AG09309 (cell line): ENCODE results near the gene FGD6.
"Not testable (repeated sequence)": the region's sequence is repeated elsewhere in the genome, so short reads cannot be mapped to it uniquely, and the experiment has no call there.

Experiments
- DNase-seq: peaks from one replicate; pipeline ENCODE4 v3.0.0-alpha.2; 2010; ENCODE audit warnings: low read depth
- H3K4me3 ChIP-seq: 2 replicates; pipeline ENCODE4 v1.5.1; 2011; ENCODE audit warnings: mild to moderate bottlenecking, low read depth, low read length, moderate library complexity; ENCODE audit not compliant: control insufficient read depth
- TF ChIP-seq, protein P1 (sequence below): IDR thresholded peaks from 2 replicates; pipeline ENCODE4 v1.5.1; 2011; ENCODE audit warnings: mild to moderate bottlenecking, low read depth, low read length, inconsistent platforms; ENCODE audit not compliant: insufficient read depth, control insufficient read depth; ENCODE audit errors: missing control alignments

Gene FGD6

DNA sequence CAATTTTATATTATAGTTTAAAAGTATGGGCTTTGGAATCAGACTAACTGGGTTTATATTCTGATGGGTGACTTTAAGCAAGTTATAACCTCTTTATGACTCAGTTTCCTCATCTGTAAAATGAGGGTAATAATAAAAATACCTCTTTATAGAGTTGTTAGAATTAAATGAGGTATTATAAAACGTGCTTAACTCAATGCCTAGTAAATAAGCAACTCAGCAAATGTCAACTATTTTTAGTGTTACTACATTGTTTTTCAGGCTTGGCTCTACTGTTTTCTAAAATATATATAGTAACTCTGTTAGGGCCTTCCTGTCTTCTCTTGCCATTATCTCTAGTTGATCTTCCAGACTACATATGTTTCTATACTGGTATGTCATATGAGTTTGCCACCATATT, 20.9 kb upstream of the FGD6 start:
- TF ChIP-seq, protein P1, sequence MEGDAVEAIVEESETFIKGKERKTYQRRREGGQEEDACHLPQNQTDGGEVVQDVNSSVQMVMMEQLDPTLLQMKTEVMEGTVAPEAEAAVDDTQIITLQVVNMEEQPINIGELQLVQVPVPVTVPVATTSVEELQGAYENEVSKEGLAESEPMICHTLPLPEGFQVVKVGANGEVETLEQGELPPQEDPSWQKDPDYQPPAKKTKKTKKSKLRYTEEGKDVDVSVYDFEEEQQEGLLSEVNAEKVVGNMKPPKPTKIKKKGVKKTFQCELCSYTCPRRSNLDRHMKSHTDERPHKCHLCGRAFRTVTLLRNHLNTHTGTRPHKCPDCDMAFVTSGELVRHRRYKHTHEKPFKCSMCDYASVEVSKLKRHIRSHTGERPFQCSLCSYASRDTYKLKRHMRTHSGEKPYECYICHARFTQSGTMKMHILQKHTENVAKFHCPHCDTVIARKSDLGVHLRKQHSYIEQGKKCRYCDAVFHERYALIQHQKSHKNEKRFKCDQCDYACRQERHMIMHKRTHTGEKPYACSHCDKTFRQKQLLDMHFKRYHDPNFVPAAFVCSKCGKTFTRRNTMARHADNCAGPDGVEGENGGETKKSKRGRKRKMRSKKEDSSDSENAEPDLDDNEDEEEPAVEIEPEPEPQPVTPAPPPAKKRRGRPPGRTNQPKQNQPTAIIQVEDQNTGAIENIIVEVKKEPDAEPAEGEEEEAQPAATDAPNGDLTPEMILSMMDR: no peak
- no peak overlapping the region for H3K4me3 ChIP-seq
- no peak for DNase-seq

- DNase-seq: no peak
- TF ChIP-seq, protein P1: no peak
- no peak overlapping the region for H3K4me3 ChIP-seq
Observed at GRCh38 chr12:95237315-95237714, 20.0 kb upstream of the FGD6 start.

- not testable (repeated sequence) for H3K4me3 ChIP-seq, DNase-seq
Observed at GRCh38 chr12:95235621-95236020, 18.4 kb upstream of the FGD6 start.

GRCh38 chr12:95234187-95234586, 16.9 kb upstream of the FGD6 start:
- not testable (repeated sequence) for H3K4me3 ChIP-seq, DNase-seq

DNA sequence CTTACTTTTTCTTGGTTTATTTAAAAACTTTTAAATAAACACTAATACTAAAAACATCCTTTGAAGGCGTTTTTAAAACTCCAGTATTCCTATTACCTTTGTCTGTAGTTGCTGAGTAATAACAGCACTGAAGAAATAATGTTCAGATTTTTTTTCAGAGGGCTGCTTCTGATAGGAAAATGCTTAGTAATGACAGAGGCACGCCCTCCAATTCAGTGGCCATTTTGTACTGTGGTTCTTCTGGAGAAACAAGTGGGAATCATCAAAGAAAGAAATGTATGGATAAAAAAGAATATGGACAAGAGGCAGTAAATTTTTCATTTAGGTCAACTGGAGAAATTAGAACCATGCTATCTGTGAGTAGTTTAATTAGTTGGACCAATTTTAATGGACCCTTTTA, 13.9 kb upstream of the FGD6 start:
- no peak for DNase-seq
- TF ChIP-seq, protein P1: no peak
- no peak overlapping the region for H3K4me3 ChIP-seq

GRCh38 chr12:95230313-95230712, 13.0 kb upstream of the FGD6 start:
- H3K4me3 ChIP-seq: no peak overlapping the region
- TF ChIP-seq, protein P1: no peak
- DNase-seq: no peak

DNA sequence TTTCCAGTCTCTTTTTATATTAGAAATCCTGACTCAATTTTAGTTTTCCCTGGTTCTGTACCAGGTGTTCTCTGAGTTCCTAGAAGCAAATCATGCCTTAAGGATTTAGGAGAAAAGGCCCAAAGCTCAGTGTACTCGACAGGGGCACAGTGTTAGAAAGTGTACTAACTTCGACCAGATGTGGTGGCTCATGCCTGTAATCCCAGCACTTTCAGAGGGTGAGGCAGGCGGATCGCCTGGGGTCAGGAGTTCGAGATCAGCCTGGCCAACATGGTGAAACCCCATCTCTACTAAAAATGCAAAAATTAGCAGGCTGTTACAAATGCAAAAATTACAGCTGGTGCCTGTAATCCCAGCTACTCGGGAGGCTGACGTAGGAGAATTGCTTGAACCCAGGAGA, 12.4 kb upstream of the FGD6 start:
- no peak overlapping the region for H3K4me3 ChIP-seq
- TF ChIP-seq, protein P1: no peak
- DNase-seq: no peak

- no peak for DNase-seq
- TF ChIP-seq, protein P1: no peak
- no peak overlapping the region for H3K4me3 ChIP-seq
Observed at GRCh38 chr12:95228617-95229016, 11.3 kb upstream of the FGD6 start.
